Smooth muscle cell (in vitro differentiated cells): ENCODE results near the gene CMTM5. TPM values are rescaled to one million over a fixed set of nuclear protein-coding genes. Genes with fewer than 3 reads are reported as not detected.
"Not testable (repeated sequence)": the region's sequence is repeated elsewhere in the genome, so short reads cannot be mapped to it uniquely, and the experiment has no call there.

Experiments used
- DNase-seq: peaks from one replicate; lab custom pipeline; 2025; ENCODE audit not compliant: unreplicated experiment; lab: John Stamatoyannopoulos, UW
- H2AFZ ChIP-seq: fragments of 200-600 bp; sonication (generic); 2 replicates; pipeline ENCODE4 v1.6.0; 2016; ENCODE audit warnings: antibody characterized with exemption, low read depth, mild to moderate bottlenecking
- H3F3A ChIP-seq: fragments of 200-600 bp; sonication (generic); 2 replicates; pipeline ENCODE4 v1.6.0; 2017; ENCODE audit warnings: antibody characterized with exemption, low read depth
- H3K27ac ChIP-seq: fragments of 200-600 bp; sonication (generic); 2 replicates; pipeline ENCODE4 v1.5.1; 2016; ENCODE audit warnings: low read depth, mild to moderate bottlenecking
- H3K27me3 ChIP-seq: fragments of 200-600 bp; sonication (generic); 2 replicates; pipeline ENCODE4 v1.6.1; 2016; ENCODE audit warnings: low read depth, mild to moderate bottlenecking
- H3K36me3 ChIP-seq: fragments of 200-600 bp; sonication (generic); 2 replicates; pipeline ENCODE4 v1.5.1; 2016; ENCODE audit warnings: low read depth
- H3K4me1 ChIP-seq: fragments of 200-600 bp; sonication (generic); 2 replicates; pipeline ENCODE4 v1.5.1; 2016; ENCODE audit warnings: low read depth
- H3K4me2 ChIP-seq: fragments of 200-600 bp; sonication (generic); 2 replicates; pipeline ENCODE4 v1.6.0; 2016; ENCODE audit warnings: mild to moderate bottlenecking
- H3K4me3 ChIP-seq: fragments of 200-600 bp; sonication (generic); 2 replicates; pipeline ENCODE4 v1.5.1; 2016; ENCODE audit warnings: mild to moderate bottlenecking
- H3K79me2 ChIP-seq: fragments of 200-600 bp; sonication (generic); 2 replicates; pipeline ENCODE4 v1.6.0; 2016; ENCODE audit warnings: low read depth, mild to moderate bottlenecking
- H3K9ac ChIP-seq: fragments of 200-600 bp; sonication (generic); 2 replicates; pipeline ENCODE4 v1.6.0; 2016; ENCODE audit warnings: low read depth
- H3K9me3 ChIP-seq: fragments of 200-600 bp; sonication (generic); replicated peaks from 2 replicates; pipeline ENCODE4 v1.5.1; 2016; ENCODE audit warnings: low read depth
- H4K20me1 ChIP-seq: fragments of 200-600 bp; sonication (generic); 2 replicates; pipeline ENCODE4 v1.6.0; 2016; ENCODE audit warnings: low read depth
- CTCF ChIP-seq: fragments of 200-600 bp; sonication (generic); IDR thresholded peaks from 2 replicates; pipeline ENCODE4 v1.5.1; 2017; ENCODE audit warnings: borderline replicate concordance, mild to moderate bottlenecking, antibody characterized with exemption; ENCODE audit not compliant: insufficient read depth, poor library complexity, severe bottlenecking
- WGBS: methylation state at CpG from one replicate; pipeline ENCODE4 v1.1.7; 2016; ENCODE audit warnings: low lambda C conversion rate; 5-methylcytosine and 5-hydroxymethylcytosine counted together
- polyA plus RNA-seq: library from polyadenylated mRNA; unstranded; fragments of >200 nt; fragmentation: Nextera tagmentation; extraction: Ambion mirVana; gene quantifications from 2 replicates; pipeline ENCODE4 v1.2.1, GENCODE V29; 2016
- total RNA-seq: library from RNA; depleted of rRNA; stranded (reverse); fragments of >200 nt; gene quantifications from 2 replicates; pipeline ENCODE4 v1.2.3, GENCODE V29; 2014

Gene CMTM5
- total and polyA plus RNA-seq, 2 experiments from 2014 or later, result 0.59 TPM; not detected in 1

GRCh38 chr14:23385642-23386265, 8.9 kb downstream of the CMTM5 start:
- H3F3A ChIP-seq, result no peaks in the 10 kb centered on the region
- H3K9ac ChIP-seq, result no peak overlapping the region
- no peak overlapping the region for H3K4me2 ChIP-seq
- DNase-seq, result no peak
- no peaks in the 10 kb centered on the region for H3K9me3 ChIP-seq
- H3K4me3 ChIP-seq, result no peak overlapping the region
- H3K27ac ChIP-seq, result no peak overlapping the region
- no peaks in the 10 kb centered on the region for H3K79me2 ChIP-seq
- H3K4me1 ChIP-seq, result no peaks in the 10 kb centered on the region
- H3K36me3 ChIP-seq, result no peaks in the 10 kb centered on the region
- 91% methylated on average over 18 of the region's 18 CpGs for WGBS
- H2AFZ ChIP-seq, result no peak overlapping the region
- H3K27me3 ChIP-seq, result no peaks in the 10 kb centered on the region
- TF ChIP-seq CTCF, result no peak
- H4K20me1 ChIP-seq, result no peaks in the 10 kb centered on the region

GRCh38 chr14:23386266-23386657, 9.4 kb downstream of the CMTM5 start:
- not testable (repeated sequence) for H3K4me3 ChIP-seq, H3K79me2 ChIP-seq, H3K9me3 ChIP-seq, H3K9ac ChIP-seq, DNase-seq, H3F3A ChIP-seq, H3K4me2 ChIP-seq, H2AFZ ChIP-seq, H3K27ac ChIP-seq, H4K20me1 ChIP-seq, H3K36me3 ChIP-seq, H3K4me1 ChIP-seq, H3K27me3 ChIP-seq
- 94% methylated on average over 17 of the region's 17 CpGs for WGBS

- no peaks in the 10 kb centered on the region for H3K9me3 ChIP-seq
- DNase-seq, result no peak
- no peak overlapping the region for H3K4me3 ChIP-seq
- no peak overlapping the region for H3K9ac ChIP-seq
- H3K36me3 ChIP-seq, result no peaks in the 10 kb centered on the region
- H3K79me2 ChIP-seq, result no peaks in the 10 kb centered on the region
- no peaks in the 10 kb centered on the region for H4K20me1 ChIP-seq
- H2AFZ ChIP-seq, result no peak overlapping the region
- no peak for TF ChIP-seq CTCF
- no peak overlapping the region for H3K27ac ChIP-seq
- H3F3A ChIP-seq, result no peaks in the 10 kb centered on the region
- no peaks in the 10 kb centered on the region for H3K4me1 ChIP-seq
- no peak overlapping the region for H3K4me2 ChIP-seq
- 100% methylated on average over 1 of the region's 1 CpG for WGBS
- no peaks in the 10 kb centered on the region for H3K27me3 ChIP-seq
These were observed 10.2 kb downstream of the CMTM5 start for GRCh38 chr14:23386999-23387398.

GRCh38 chr14:23387916-23388882, 11.4 kb downstream of the CMTM5 start:
- Histone ChIP-seq H3K4me1 (no peaks in the 10 kb centered on the region), H3K27me3 (no peaks in the 10 kb centered on the region), H3K79me2 (no peaks in the 10 kb centered on the region), H3K36me3 (no peaks in the 10 kb centered on the region), H2AFZ (no peak overlapping the region), H3K4me3 (no peak overlapping the region), H3F3A (no peaks in the 10 kb centered on the region), H3K9me3 (no peaks in the 10 kb centered on the region), H3K27ac (no peak overlapping the region), H4K20me1 (no peaks in the 10 kb centered on the region), H3K9ac (no peak overlapping the region), H3K4me2 (no peak overlapping the region)
- no peak for TF ChIP-seq CTCF
- DNase-seq, result no peak
- WGBS, result 91% methylated on average over 23 of the region's 26 CpGs
